WTC11 (cell line): Measurements from ENCODE around the gene SPATA2. TPM values are rescaled to one million over a fixed set of nuclear protein-coding genes. Genes with fewer than 3 reads are reported as not detected.

Experiments
- ATAC-seq: fragments of 200-7000 bp; cut with Tn5 transposase; 2 replicates; pipeline ENCODE4 v1.10.0; 2021; ENCODE audit warnings: mild to moderate bottlenecking, moderate library complexity
- CTCF ChIA-PET: fragments of 300-600 bp; sonication (Branson Sonifier 250); formaldehyde crosslinking; loops from one replicate; lab custom pipeline; 2021; ENCODE audit warnings: antibody characterized with exemption; lab: Charles Lee
- POLR2A ChIA-PET: fragments of 350-600 bp; sonication (Branson Sonifier 250); formaldehyde crosslinking; loops from one replicate; lab custom pipeline; 2021; ENCODE audit warnings: antibody characterized with exemption; lab: Charles Lee
- DNase-seq: peaks from one replicate; pipeline ENCODE4 v3.0.0; 2021; ENCODE audit warnings: low spot score
- H3K27ac Mint-ChIP-seq: 2 replicates; pipeline ENCODE4 v1.8.0; 2021; ENCODE audit warnings: mixed read lengths
- H3K27me3 Mint-ChIP-seq: 2 replicates; pipeline ENCODE4 v1.8.0; 2021; ENCODE audit warnings: low read depth, mild to moderate bottlenecking, moderate library complexity, mixed read lengths
- H3K36me3 Mint-ChIP-seq: 2 replicates; pipeline ENCODE4 v1.8.0; 2021; ENCODE audit warnings: mixed read lengths
- H3K4me1 Mint-ChIP-seq: 2 replicates; pipeline ENCODE4 v1.8.0; 2022; ENCODE audit warnings: mixed read lengths
- H3K4me3 Mint-ChIP-seq: 2 replicates; pipeline ENCODE4 v1.8.0; 2021; ENCODE audit warnings: mild to moderate bottlenecking, moderate library complexity, mixed read lengths
- H3K9me3 Mint-ChIP-seq: 2 replicates; pipeline ENCODE4 v1.8.0; 2021; ENCODE audit warnings: mixed read lengths
- CREB1 ChIP-seq: sonication (generic); formaldehyde crosslinking; IDR thresholded peaks from 2 replicates; pipeline ENCODE4 v1.8.0; 2023; ENCODE audit warnings: mild to moderate bottlenecking, missing genetic modification reagents
- ELF4 ChIP-seq: sonication (generic); formaldehyde crosslinking; IDR thresholded peaks from 2 replicates; pipeline ENCODE4 v1.8.1; 2022; ENCODE audit warnings: low read depth, mild to moderate bottlenecking, moderate library complexity, missing genetic modification reagents
- ESRRA ChIP-seq: sonication (generic); formaldehyde crosslinking; IDR thresholded peaks from 2 replicates; pipeline ENCODE4 v1.8.1; 2022; ENCODE audit warnings: mild to moderate bottlenecking, missing genetic modification reagents, borderline replicate concordance
- ETV6 ChIP-seq: sonication (generic); formaldehyde crosslinking; IDR thresholded peaks from 2 replicates; pipeline ENCODE4 v1.8.1; 2022; ENCODE audit warnings: mild to moderate bottlenecking, missing genetic modification reagents
- FOXJ3 ChIP-seq: sonication (generic); formaldehyde crosslinking; IDR thresholded peaks from 2 replicates; pipeline ENCODE4 v1.9.0; 2021; ENCODE audit warnings: missing genetic modification reagents, mild to moderate bottlenecking, borderline replicate concordance
- GABPB1 ChIP-seq: sonication (generic); formaldehyde crosslinking; IDR thresholded peaks from 2 replicates; pipeline ENCODE4 v1.8.1; 2023; ENCODE audit warnings: mild to moderate bottlenecking, missing genetic modification reagents
- JUN ChIP-seq: sonication (generic); formaldehyde crosslinking; IDR thresholded peaks from 2 replicates; pipeline ENCODE4 v1.8.0; 2023; ENCODE audit warnings: mild to moderate bottlenecking, missing genetic modification reagents
- NR1H2 ChIP-seq: sonication (generic); formaldehyde crosslinking; IDR thresholded peaks from 2 replicates; pipeline ENCODE4 v1.9.0; 2021; ENCODE audit warnings: mild to moderate bottlenecking, moderate library complexity, missing genetic modification reagents
- PRRX2 ChIP-seq: fragments of 250-450 bp; sonication (Bioruptor Pico); IDR thresholded peaks from 2 replicates; pipeline ENCODE4 v1.8.0; 2021; ENCODE audit warnings: mild to moderate bottlenecking
- SMAD4 ChIP-seq: sonication (generic); formaldehyde crosslinking; IDR thresholded peaks from 2 replicates; pipeline ENCODE4 v1.8.0; 2022; ENCODE audit warnings: mild to moderate bottlenecking, missing genetic modification reagents
- ZNF121 ChIP-seq: sonication (generic); formaldehyde crosslinking; IDR thresholded peaks from 2 replicates; pipeline ENCODE4 v1.8.0; 2023; ENCODE audit warnings: missing genetic modification reagents
- ZNF138 ChIP-seq: sonication (generic); formaldehyde crosslinking; conservative IDR thresholded peaks from 2 replicates; pipeline ENCODE4 v1.8.1; 2022; ENCODE audit warnings: mild to moderate bottlenecking, moderate library complexity, missing genetic modification reagents
- ZNF263 ChIP-seq: sonication (generic); formaldehyde crosslinking; IDR thresholded peaks from 2 replicates; pipeline ENCODE4 v1.8.1; 2022; ENCODE audit warnings: low read depth, mild to moderate bottlenecking, moderate library complexity, missing genetic modification reagents
- ZNF317 ChIP-seq: sonication (generic); formaldehyde crosslinking; IDR thresholded peaks from 2 replicates; pipeline ENCODE4 v1.8.1; 2023; ENCODE audit warnings: low read depth, mild to moderate bottlenecking, moderate library complexity, missing genetic modification reagents, borderline replicate concordance
- ZNF423 ChIP-seq: fragments of 250-450 bp; sonication (Bioruptor Pico); IDR thresholded peaks from 2 replicates; pipeline ENCODE4 v2.1.2; 2022; ENCODE audit warnings: mild to moderate bottlenecking, moderate library complexity
- ZNF671 ChIP-seq: fragments of 250-450 bp; sonication (Bioruptor Pico); IDR thresholded peaks from 2 replicates; pipeline ENCODE4 v1.8.0; 2021; ENCODE audit warnings: mild to moderate bottlenecking
- total RNA-seq: library from RNA; stranded (reverse); gene quantifications from 3 replicates; pipeline ENCODE4 v1.2.3, GENCODE V29; 2021
- TF ChIP-seq, protein P1 (sequence below): sonication (generic); formaldehyde crosslinking; IDR thresholded peaks from 2 replicates; pipeline ENCODE4 v1.8.0; 2022; ENCODE audit warnings: mild to moderate bottlenecking, missing genetic modification reagents
- TF ChIP-seq, protein P2 (sequence below): sonication (generic); formaldehyde crosslinking; IDR thresholded peaks from 2 replicates; pipeline ENCODE4 v1.8.0; 2022; ENCODE audit warnings: missing genetic modification reagents
- TF ChIP-seq, protein P3 (sequence below): fragments of 250-450 bp; sonication (Bioruptor Pico); IDR thresholded peaks from 2 replicates; pipeline ENCODE4 v2.1.2; 2022; ENCODE audit warnings: mild to moderate bottlenecking, moderate library complexity
- TF ChIP-seq, protein P4 (sequence below): sonication (generic); formaldehyde crosslinking; IDR thresholded peaks from 2 replicates; pipeline ENCODE4 v1.8.0; 2022; ENCODE audit warnings: mild to moderate bottlenecking, missing genetic modification reagents
- TF ChIP-seq, protein P5 (sequence below): sonication (generic); formaldehyde crosslinking; IDR thresholded peaks from 2 replicates; pipeline ENCODE4 v1.8.0; 2023; ENCODE audit warnings: missing genetic modification reagents
- TF ChIP-seq, protein P6 (sequence below): sonication (generic); formaldehyde crosslinking; IDR thresholded peaks from 2 replicates; pipeline ENCODE4 v1.8.1; 2023; ENCODE audit warnings: mild to moderate bottlenecking, missing genetic modification reagents

Gene SPATA2
- total RNA-seq, 1 experiment from 2014 or later: 11.3 TPM

DNA sequence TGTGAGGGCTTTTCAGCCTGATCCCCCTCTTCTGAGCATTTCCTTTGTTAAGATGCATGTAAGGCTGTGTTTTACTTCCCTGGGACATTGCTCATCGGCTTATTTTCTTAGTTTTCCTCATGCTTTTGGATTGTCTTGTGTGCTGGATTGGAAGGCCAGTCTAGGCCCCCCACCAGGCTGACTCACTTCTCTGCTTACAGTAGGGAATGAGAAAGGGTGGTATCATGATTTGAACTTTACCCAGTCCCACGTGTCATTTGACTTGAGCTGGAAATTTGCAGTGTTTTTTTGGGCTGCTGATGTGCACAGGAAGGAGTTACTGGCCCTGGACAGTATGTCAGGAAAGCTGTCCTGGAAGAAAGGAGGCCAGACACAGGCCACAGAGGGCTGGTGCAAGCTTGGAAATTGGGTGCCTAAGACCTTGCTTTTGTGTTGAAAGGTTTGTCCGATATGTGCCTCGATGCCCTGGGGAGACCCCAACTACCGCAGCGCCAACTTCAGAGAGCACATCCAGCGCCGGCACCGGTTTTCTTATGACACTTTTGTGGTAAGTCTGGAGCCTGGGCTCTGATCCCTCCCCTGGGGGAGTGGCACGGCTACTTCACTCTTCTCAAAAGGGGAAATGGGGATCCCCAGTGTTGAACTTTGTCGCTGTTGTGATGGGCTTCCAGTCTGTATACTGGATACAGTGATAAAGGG, 33.6 kb upstream of the SPATA2 start (continued):
- TF ChIP-seq, protein P1, sequence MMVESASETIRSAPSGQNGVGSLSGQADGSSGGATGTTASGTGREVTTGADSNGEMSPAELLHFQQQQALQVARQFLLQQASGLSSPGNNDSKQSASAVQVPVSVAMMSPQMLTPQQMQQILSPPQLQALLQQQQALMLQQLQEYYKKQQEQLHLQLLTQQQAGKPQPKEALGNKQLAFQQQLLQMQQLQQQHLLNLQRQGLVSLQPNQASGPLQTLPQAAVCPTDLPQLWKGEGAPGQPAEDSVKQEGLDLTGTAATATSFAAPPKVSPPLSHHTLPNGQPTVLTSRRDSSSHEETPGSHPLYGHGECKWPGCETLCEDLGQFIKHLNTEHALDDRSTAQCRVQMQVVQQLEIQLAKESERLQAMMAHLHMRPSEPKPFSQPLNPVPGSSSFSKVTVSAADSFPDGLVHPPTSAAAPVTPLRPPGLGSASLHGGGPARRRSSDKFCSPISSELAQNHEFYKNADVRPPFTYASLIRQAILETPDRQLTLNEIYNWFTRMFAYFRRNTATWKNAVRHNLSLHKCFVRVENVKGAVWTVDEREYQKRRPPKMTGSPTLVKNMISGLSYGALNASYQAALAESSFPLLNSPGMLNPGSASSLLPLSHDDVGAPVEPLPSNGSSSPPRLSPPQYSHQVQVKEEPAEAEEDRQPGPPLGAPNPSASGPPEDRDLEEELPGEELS (CRISPR knock-in tag): no peak
- TF ChIP-seq FOXJ3 (CRISPR knock-in tag) (no peak), ETV6 (CRISPR knock-in tag) (no peak), JUN (no peak), ZNF263 (no peak)
- TF ChIP-seq, all 79 proteins: peak for 0

DNA sequence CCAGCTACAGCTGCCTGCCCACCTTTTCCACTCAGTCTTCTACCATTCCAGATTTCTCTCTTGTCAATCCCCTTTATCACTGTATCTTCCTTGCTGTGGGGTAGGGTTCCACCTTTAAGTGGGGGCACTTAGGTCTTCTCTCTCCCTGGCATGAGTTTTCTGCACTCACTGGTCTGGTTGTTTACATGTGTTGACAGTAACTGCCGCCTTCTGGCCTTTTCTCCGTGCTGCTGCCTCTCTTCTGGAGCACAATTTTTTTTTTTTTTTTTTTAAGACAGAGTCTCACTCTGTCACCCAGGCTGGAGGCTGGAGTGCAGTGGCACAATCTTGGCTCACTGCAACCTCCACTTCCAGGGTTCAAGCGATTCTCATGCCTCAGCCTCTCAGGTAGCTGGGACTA, 32.8 kb upstream of the SPATA2 start:
- no peaks in the 10 kb centered on the region for H3K9me3 Mint-ChIP-seq
- ATAC-seq (no peak), DNase-seq (no peak)
- TF ChIP-seq, protein P1 (CRISPR knock-in tag): no peak
- no peak for TF ChIP-seq ZNF138 (CRISPR knock-in tag)
- TF ChIP-seq, protein P2, sequence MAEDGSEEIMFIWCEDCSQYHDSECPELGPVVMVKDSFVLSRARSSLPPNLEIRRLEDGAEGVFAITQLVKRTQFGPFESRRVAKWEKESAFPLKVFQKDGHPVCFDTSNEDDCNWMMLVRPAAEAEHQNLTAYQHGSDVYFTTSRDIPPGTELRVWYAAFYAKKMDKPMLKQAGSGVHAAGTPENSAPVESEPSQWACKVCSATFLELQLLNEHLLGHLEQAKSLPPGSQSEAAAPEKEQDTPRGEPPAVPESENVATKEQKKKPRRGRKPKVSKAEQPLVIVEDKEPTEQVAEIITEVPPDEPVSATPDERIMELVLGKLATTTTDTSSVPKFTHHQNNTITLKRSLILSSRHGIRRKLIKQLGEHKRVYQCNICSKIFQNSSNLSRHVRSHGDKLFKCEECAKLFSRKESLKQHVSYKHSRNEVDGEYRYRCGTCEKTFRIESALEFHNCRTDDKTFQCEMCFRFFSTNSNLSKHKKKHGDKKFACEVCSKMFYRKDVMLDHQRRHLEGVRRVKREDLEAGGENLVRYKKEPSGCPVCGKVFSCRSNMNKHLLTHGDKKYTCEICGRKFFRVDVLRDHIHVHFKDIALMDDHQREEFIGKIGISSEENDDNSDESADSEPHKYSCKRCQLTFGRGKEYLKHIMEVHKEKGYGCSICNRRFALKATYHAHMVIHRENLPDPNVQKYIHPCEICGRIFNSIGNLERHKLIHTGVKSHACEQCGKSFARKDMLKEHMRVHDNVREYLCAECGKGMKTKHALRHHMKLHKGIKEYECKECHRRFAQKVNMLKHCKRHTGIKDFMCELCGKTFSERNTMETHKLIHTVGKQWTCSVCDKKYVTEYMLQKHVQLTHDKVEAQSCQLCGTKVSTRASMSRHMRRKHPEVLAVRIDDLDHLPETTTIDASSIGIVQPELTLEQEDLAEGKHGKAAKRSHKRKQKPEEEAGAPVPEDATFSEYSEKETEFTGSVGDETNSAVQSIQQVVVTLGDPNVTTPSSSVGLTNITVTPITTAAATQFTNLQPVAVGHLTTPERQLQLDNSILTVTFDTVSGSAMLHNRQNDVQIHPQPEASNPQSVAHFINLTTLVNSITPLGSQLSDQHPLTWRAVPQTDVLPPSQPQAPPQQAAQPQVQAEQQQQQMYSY (CRISPR knock-in tag): no peak
- TF ChIP-seq, protein P3, sequence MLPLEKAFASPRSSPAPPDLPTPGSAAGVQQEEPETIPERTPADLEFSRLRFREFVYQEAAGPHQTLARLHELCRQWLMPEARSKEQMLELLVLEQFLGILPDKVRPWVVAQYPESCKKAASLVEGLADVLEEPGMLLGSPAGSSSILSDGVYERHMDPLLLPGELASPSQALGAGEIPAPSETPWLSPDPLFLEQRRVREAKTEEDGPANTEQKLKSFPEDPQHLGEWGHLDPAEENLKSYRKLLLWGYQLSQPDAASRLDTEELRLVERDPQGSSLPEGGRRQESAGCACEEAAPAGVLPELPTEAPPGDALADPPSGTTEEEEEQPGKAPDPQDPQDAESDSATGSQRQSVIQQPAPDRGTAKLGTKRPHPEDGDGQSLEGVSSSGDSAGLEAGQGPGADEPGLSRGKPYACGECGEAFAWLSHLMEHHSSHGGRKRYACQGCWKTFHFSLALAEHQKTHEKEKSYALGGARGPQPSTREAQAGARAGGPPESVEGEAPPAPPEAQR: no peak
- TF ChIP-seq ETV6 (CRISPR knock-in tag): no peak
- no peak for TF ChIP-seq ZNF423 (CRISPR knock-in tag)
- TF ChIP-seq ZNF317: no peak
- no peak for TF ChIP-seq CREB1 (CRISPR knock-in tag)
- TF ChIP-seq ZNF121: no peak
- no peak for TF ChIP-seq SMAD4 (CRISPR knock-in tag)
- no peak for TF ChIP-seq ZNF671 (CRISPR knock-in tag)
- no peak for TF ChIP-seq GABPB1 (CRISPR knock-in tag)
- no peak for TF ChIP-seq ESRRA (CRISPR knock-in tag)
- no peak for TF ChIP-seq NR1H2 (CRISPR knock-in tag)
- TF ChIP-seq, protein P4, sequence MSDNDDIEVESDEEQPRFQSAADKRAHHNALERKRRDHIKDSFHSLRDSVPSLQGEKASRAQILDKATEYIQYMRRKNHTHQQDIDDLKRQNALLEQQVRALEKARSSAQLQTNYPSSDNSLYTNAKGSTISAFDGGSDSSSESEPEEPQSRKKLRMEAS (CRISPR knock-in tag): no peak
- TF ChIP-seq, protein P5, sequence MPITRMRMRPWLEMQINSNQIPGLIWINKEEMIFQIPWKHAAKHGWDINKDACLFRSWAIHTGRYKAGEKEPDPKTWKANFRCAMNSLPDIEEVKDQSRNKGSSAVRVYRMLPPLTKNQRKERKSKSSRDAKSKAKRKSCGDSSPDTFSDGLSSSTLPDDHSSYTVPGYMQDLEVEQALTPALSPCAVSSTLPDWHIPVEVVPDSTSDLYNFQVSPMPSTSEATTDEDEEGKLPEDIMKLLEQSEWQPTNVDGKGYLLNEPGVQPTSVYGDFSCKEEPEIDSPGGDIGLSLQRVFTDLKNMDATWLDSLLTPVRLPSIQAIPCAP (CRISPR knock-in tag): no peak
- TF ChIP-seq PRRX2 (CRISPR knock-in tag): no peak
- TF ChIP-seq ELF4 (CRISPR knock-in tag): no peak
- TF ChIP-seq, protein P6, sequence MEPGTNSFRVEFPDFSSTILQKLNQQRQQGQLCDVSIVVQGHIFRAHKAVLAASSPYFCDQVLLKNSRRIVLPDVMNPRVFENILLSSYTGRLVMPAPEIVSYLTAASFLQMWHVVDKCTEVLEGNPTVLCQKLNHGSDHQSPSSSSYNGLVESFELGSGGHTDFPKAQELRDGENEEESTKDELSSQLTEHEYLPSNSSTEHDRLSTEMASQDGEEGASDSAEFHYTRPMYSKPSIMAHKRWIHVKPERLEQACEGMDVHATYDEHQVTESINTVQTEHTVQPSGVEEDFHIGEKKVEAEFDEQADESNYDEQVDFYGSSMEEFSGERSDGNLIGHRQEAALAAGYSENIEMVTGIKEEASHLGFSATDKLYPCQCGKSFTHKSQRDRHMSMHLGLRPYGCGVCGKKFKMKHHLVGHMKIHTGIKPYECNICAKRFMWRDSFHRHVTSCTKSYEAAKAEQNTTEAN (CRISPR knock-in tag): no peak
- POLR2A ChIA-PET: no interaction called here
- CTCF ChIA-PET: no interaction called here
- H3K4me3 Mint-ChIP-seq: no peak overlapping the region
- no peaks in the 10 kb centered on the region for H3K4me1 Mint-ChIP-seq
- peaks cover 85% of the 10 kb centered on the region for H3K36me3 Mint-ChIP-seq
- H3K27ac Mint-ChIP-seq: no peak overlapping the region
- H3K27me3 Mint-ChIP-seq: no peaks in the 10 kb centered on the region; the same call in 1 of the 2 replicates
